HCT116 (cell line): ENCODE measurements around the gene SNX4. TPM values are rescaled to one million over a fixed set of nuclear protein-coding genes. Genes with fewer than 3 reads are reported as not detected.

Experiments
- EZH2phosphoT487 ChIP-seq: fragments of 200-600 bp; IDR thresholded peaks from 2 replicates; pipeline ENCODE4 v1.6.1; 2018; ENCODE audit warnings: antibody characterized with exemption, borderline replicate concordance
- POLR2A ChIP-seq: IDR thresholded peaks from 2 replicates; pipeline ENCODE4 v1.7.0; 2011; ENCODE audit warnings: borderline replicate concordance; ENCODE audit not compliant: insufficient read depth, insufficient read length; ENCODE audit errors: extremely low read depth
- POLR2AphosphoS5 ChIP-seq: IDR thresholded peaks from 2 replicates; pipeline ENCODE4 v1.6.1; 2011; ENCODE audit warnings: mild to moderate bottlenecking, low read depth, low read length, moderate library complexity
- SIN3A ChIP-seq: IDR thresholded peaks from 2 replicates; pipeline ENCODE4 v1.6.1; 2012; ENCODE audit warnings: low read depth
- total RNA-seq: library from RNA; stranded (reverse); gene quantifications from one replicate; pipeline ENCODE4 v1.2.1, GENCODE V29; 2021; ENCODE audit not compliant: unreplicated experiment

SNX4 gene
- total RNA-seq, 1 experiment from 2014 or later, result 21.1 TPM

- no peak for TF ChIP-seq POLR2A
- no peak for TF ChIP-seq SIN3A
- no peak for TF ChIP-seq EZH2phosphoT487
- no peak for TF ChIP-seq POLR2AphosphoS5
Measured at GRCh38 chr3:125398952-125399351, 121.0 kb downstream of the SNX4 start (continued).

Other genes starting within 250 kb of the SNX4 start
- 35.0 TPM for gene ZNF148, start 144.9 kb downstream of the SNX4 start, total RNA-seq
- 11.1 TPM for gene OSBPL11, start 75.3 kb upstream of the SNX4 start, total RNA-seq